WTC11 (cell line): Measurements from ENCODE around the gene BIRC2.

ENCODE experiments used
- JAZF1 ChIP-seq: fragments of 250-450 bp; sonication (Bioruptor Pico); IDR thresholded peaks from 2 replicates; pipeline ENCODE4 v1.9.0; 2021; ENCODE audit warnings: moderate library complexity, mild to moderate bottlenecking, inconsistent platforms
- NR3C1 ChIP-seq: sonication (generic); formaldehyde crosslinking; conservative IDR thresholded peaks from 2 replicates; pipeline ENCODE4 v1.8.1; 2023; ENCODE audit warnings: low read depth, mild to moderate bottlenecking, missing genetic modification reagents

GRCh38 chr11:102387043-102387781 is 40.2 kb downstream of the BIRC2 start:
- TF ChIP-seq NR3C1 (no peak), JAZF1 (CRISPR knock-in tag) (no peak)
